GM03348 (cell line): ENCODE results near the gene GZF1.

Source experiments
- DNase-seq: peaks from one replicate; pipeline ENCODE4 v3.0.0; 2012; ENCODE audit warnings: low spot score

GZF1 gene

DNA sequence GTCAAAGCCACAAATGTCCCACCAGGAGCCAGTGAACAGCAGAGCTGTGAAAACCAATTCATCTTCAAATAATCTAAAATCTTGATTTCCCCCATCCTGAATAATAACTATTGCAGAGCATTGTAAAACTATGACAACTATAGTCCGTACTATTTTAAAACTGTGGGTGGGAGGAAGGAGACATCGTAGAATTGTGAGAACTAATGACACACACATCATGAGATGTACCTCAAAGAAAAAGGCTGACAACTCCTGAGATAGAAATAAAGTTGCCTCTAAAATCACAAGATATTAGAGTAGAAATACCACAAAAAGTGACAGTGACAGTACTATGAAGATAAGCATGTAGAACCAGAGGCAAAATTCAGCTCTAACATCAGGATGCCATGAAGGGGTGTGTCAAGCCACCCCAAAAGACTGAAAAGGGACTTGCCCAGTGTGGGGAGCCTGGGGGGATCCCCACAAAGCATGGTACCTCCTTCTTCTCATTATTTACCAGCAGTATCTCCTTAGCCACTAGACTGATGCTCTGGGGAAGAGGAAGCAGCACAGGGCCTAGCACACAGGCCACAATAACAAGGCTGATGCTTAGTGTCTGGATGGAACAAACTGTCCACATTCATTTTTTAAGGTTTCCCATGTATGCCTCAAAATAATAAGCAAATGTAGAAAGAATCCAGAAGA is 45.9 kb downstream of the GZF1 start:
- DNase-seq: no peak

DNA sequence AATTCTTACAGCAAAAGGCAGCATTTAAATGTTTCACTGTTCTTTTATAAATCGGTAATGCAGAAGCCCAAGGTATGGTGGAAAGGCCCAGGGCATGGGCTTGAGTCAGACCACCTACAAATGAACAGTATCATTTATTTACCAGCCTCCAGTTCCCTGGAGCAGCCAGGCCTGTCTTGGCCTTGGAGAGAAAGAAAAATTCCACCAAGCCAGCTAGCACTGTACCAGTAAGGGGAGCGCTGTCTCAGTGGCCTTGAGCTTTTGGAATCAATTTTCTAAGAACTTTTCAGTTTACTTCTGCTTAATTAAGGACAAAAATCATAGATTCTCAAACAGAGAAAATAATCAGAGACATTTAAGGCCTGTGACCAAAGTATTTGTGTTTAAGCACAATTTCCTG is 47.0 kb downstream of the GZF1 start:
- DNase-seq: no peak

DNA sequence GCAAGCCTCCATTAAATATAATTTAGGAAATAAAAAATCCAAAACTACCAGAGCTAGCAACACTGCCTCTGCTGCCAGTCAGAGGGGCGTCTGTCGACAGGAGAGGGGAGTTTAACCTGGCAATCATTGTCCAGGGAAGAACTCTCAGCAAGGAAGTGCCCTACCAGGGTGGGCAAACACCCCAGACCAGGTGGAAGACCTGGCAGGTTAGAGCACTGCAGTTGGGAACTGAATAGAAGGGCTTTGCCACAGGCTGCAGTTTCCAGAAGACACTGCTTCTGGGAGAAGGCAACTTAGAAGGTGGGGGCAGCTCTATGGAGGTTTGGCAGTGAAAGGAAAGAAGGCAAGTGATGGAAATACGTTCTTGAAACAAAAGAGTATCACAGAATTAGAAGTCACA is 47.8 kb downstream of the GZF1 start:
- no peak for DNase-seq

DNA sequence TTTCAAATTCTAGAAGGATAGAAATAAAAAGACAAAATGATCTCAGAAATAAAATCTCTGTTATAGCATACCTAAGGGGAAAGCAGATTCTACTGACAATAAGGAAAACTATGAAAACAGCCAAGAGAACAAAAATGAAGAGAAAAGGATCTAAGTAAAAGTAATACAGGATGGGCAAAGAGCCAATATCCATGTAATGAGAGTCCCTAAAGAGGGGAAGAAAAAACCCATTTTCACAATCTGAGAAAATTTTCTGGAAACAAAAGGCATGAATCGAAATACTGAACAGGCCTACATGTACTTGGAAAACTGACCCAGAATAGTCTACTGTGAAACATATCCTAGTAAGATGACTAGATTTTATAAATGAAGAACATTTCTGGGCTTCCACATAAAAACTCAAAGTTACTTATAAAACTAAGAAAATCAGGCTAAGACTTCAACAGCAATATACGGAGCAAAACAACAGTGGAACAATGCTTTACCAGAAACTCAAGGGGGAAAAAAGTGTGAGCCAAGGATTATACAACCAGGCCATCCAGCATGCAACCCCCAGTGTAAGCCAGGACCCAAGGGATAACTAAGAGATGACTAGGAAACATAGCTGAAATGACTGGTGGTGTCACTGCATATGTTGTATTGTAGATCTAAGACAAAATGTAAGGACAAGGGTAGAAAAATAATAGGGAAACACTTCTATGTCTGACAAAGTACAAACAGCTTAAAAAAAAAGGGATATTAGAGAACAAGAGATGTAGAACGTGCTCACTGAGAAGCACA is 49.1 kb downstream of the GZF1 start:
- DNase-seq: no peak

DNA sequence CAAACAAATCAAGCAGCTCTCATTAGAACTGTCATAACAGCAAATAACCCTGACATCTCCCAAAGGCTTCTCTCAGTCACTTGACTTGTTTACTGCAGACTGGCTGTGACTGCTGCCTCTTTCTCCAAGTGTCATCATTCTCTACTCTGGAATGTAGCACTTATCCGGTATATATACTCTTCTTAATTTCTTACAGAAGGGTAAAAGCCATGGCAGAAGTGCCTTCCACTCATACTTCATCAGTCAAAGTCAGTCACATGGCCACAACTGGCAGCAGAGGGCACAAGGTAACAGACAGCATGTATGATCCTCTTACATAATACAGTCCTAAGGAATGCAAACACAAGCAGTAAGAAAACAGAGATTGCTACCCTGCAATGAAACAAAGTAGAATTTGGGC is 50.0 kb downstream of the GZF1 start:
- DNase-seq: peak; percentile 28

DNA sequence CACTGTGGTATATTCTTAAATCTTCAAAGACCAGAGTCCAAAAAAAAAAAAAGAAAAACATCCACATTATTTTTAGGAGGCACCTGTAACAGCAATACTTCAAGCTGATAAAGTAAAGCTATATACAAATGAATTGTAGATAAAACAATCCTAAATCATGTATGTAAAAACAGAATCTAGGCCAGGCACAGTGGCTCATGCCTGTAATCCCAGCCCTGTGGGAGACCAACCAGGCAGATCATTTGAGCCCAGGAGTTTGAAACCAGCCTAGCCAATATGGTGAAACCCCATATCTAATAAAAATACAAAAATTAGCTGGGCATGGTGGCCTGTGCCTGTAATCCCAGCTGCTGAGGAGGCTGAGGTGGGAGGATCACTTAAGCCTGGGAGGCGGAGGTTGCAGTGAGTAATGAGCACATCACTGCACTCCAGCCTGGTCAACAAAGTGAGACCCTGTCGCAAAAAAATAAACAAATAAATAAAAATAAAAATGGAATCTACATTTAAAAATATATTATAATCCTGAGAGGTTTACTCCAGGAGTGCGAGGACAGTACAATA is 52.0 kb downstream of the GZF1 start:
- DNase-seq: no peak

DNA sequence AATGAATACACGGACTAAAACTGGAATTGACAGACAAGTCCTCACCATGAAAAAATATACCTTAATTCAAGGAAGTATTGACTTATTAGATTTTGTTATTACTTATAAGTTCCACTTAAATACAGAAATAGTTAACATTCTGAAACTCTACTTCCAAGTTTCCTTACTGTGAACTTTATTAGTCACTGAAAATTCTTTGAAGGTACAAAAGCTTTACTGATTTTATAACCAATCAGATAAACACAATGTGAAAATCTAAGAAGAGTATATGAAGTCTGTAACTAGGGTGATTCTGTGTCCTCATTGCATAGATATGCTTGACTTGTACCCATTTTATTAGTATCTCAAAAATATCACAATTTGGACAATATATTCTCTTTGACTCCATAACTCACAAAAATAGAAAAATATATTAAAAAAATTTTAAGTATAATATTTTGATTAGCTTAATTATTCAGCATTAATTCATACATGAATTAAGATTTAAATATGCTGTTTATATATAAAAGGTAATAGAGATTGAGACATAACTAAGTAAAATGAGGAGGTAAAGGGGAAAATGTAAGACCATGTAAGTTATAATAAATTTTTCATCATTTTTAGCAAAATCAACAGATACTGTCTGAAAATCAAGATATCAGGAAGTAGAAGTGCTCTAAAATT is 52.7 kb downstream of the GZF1 start:
- no peak for DNase-seq

DNA sequence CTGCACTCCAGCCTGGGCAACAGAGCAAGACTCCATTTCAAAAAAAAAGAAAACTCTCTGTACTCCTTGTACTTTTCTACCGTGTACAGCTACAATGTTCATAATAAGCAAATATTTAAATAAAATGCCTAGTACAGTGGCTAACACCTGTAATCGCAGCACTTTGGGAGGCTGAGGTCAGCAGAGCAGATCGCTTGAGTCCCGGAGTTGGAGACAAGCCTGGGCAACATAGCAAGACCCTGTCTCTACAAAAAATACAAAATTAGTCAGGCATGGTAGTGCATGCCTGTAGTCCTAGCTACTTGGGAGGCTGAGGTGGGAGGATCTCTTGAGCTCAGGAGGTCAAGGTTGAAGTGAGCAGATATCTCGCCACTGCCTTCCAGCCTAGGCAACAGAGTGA is 53.6 kb downstream of the GZF1 start:
- no peak for DNase-seq

DNA sequence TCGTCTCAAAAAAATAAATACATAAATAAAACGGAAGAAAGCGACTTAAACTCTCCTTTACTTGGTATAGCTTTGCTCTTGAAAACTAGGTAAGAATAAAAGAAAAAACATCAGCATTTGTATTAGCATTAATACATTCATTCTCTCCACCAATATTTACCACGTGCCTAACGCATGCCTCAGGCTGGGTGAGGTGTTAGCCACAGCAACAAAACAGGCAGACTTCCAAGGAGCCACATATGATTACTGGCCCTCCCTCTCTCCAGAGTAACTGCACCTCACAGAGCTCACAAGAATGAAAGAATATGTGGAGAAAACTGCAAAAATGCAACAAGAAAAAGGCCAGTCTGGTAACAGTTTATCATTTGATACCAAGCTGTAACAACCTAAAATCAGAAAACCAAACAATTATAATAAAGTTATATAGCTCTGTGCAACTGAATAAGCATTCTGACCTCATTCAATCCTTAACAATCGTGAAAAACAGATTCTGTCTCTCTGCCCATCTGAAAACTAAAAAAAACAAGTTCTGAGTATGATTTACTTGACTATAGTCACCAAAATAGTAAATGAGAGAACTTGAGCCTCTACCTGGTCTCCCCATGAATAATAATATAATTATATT is 54.1 kb downstream of the GZF1 start:
- peak; percentile 23 for DNase-seq

DNA sequence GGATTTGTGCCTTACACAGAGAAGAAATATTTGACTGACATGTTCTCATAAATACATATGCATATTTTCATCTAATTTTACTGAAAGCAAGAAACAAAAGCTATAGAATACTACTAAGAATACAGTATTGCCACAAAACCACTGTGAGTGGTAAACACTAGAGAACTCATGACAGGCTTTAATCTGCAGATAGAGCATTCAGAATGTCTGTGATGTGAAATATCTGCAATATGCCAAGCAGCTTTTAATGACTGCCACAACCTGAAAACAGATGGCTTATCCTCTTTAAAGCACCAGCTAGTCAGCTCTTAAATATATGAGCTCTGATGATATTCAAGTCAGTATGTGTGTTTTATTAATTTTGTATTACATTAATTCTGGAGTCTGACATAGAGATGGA is 55.9 kb downstream of the GZF1 start:
- DNase-seq: no peak

DNA sequence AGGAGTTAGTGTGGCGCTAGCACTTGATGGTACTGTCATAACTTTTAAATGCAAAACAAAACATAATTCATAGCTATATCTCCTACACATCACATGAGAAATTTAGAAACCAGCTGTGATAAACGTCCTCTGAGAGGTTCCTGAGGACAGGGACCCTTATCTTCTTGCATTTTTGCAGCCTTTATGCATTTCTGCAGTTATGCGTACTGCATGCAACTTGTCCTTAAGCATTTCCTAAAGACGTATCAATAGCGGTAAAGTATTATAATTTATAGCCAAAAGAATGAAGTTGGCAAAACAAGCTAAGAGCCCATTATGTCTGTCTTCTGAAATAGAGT is 57.6 kb downstream of the GZF1 start:
- no peak for DNase-seq

DNA sequence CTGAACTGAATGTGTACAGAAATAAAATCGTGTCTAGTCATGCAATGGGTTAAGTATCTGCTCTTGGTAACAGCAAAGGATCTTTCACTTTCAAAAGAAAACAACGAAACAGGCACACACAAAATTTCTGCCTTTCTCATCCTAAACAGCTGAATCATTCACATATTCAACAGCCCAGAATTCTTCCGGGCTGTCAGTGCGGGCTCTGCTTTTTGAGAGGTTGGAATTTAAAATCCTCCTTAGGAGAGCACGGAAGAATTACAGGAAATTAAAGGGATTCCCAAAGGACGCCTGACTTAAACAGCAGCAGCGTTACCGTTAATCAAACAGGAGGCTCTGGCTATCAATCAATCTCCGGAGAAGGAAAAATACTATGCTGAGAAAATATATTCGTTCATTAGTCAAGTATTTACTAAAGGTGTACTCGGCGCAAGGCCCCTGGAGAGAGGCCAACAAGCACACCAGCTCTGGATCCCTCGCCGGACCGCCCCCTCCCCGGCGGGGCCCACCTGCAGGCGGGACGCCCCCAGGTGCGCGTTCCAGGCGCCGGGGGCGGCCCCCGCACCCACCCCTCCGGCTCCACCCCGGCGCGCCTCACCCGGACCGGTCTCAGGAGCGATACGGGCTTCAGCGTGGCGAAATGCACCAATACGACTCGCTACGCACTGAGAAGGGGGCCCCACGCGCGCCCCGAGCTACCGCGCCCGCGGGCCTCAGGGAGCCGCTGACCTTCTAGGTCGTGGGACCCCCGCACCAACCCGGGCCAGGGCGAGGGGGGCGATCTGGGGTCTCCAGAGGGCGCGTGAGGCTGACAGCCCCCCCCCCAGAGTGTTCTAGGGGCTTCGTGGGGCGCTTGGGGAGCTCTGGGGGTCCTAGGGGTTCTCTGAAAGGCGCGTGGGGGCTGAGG is 58.3 kb downstream of the GZF1 start:
- DNase-seq: peak; percentile 70

DNA sequence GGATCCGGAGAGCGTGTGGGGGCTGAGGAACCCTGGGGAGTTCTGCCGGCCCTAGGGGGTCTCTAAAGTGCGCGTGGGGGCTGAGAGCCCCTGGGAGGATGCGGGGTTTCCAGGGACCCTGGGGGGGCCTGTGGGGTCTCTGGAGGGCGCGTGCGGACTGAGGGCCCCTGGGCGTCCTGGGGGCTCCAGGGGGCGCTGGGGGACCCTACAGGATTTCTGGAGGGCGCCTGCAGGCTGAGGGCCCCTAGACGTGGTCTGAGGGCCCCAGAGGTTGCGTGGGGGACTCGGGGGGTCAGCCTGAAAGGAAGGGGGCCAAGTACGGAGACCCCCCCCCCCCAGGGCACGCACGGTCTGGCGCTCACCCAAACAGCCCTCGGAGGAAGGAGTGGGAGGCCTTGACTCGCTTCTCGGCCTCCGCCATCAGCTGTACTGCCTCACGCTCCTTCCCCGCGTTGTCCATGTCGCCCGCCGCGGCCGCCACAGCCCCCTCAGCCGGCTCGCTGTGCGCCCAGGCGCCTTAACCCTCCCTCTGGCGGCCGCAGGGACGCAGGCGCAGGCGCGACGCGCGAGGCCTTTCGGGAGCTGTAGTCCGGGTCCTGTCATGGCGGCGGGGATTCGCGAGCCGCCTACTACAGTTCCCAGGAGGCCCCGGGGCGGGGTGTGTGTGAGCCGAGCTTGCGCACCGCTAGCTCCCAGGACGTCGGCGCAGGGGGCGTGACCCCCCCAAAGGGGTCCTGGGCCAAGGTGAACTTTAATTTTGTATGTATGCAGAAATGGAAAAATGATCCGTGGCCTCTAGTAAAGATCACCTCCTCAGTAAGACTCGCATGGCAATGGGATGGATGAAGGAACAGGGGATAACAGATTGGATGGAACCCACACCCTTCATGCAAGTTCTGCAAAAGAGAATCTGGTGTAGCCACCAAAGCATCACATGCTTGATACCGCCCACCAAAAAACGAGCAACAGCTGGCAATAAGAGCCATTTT is 59.3 kb downstream of the GZF1 start, which contains the start of gene NAPB:
NAPB (minus strand) TSS at position 546 of the 989 bp plus-strand sequence; CDS start at position 460, 86 bp downstream.
- DNase-seq: peak; percentile 98
